ENCODE measurements around the gene NUMB. TPM values are rescaled to one million over a fixed set of nuclear protein-coding genes. Genes with fewer than 3 reads are reported as not detected.

Gene NUMB
- total and polyA plus RNA-seq, 4 donors: 21.2 to 45.8 (median 26.1) TPM

- no peaks in the 10 kb centered on the region for H3K4me1 ChIP-seq (ENCODE audit: control insufficient read depth in 4 of 4, insufficient read depth in 4 of 4, low read length in 3 of 4)
- no peak overlapping the region for H3K27ac ChIP-seq (ENCODE audit: low read depth in 1 of 2, low read length in 2 of 2)
- no peak for DNase-seq (ENCODE audit: low spot score)
- no peak overlapping the region for H3K4me3 ChIP-seq (ENCODE audit: low read depth in 1 of 3, low read length in 3 of 3)
- WGBS: 98% methylated on average over 2 of the region's 2 CpGs
- no peaks in the 10 kb centered on the region for H3K27me3 ChIP-seq (ENCODE audit: control insufficient read depth in 4 of 4, insufficient read depth in 4 of 4, low read length in 3 of 4)
- no peak overlapping the region for H3K9ac ChIP-seq (ENCODE audit: low read depth in 1 of 2, low read length in 2 of 2)
- H3K36me3 ChIP-seq (ENCODE audit: control insufficient read depth in 4 of 4, insufficient read depth in 3 of 4, low read depth in 1 of 4, low read length in 3 of 4): peaks cover 8 to 51% (median 34%) of the 10 kb centered on the region in 4 donors
- TF ChIP-seq FOXA1 (IDR thresholded peaks at IDR 0.05) (no peak), TAF1 (conservative IDR thresholded peaks at IDR 0.05) (no peak), EGR1 (IDR thresholded peaks at IDR 0.05; ENCODE audit: low read depth in 2 of 2) (no peak), CTCF (IDR thresholded peaks at IDR 0.05; ENCODE audit: low read depth, low read length, missing input control) (no peak), NR2F2 (IDR thresholded peaks at IDR 0.05) (no peak), FOXA2 (IDR thresholded peaks at IDR 0.05) (no peak), MAX (IDR thresholded peaks at IDR 0.05) (no peak), RXRA (IDR thresholded peaks at IDR 0.05) (no peak), JUND (IDR thresholded peaks at IDR 0.05) (no peak), SP1 (IDR thresholded peaks at IDR 0.05) (no peak), HNF4A (conservative IDR thresholded peaks at IDR 0.05) (no peak), YY1 (IDR thresholded peaks at IDR 0.05) (no peak), RAD21 (IDR thresholded peaks at IDR 0.05) (no peak)
- TF ChIP-seq, protein P1, sequence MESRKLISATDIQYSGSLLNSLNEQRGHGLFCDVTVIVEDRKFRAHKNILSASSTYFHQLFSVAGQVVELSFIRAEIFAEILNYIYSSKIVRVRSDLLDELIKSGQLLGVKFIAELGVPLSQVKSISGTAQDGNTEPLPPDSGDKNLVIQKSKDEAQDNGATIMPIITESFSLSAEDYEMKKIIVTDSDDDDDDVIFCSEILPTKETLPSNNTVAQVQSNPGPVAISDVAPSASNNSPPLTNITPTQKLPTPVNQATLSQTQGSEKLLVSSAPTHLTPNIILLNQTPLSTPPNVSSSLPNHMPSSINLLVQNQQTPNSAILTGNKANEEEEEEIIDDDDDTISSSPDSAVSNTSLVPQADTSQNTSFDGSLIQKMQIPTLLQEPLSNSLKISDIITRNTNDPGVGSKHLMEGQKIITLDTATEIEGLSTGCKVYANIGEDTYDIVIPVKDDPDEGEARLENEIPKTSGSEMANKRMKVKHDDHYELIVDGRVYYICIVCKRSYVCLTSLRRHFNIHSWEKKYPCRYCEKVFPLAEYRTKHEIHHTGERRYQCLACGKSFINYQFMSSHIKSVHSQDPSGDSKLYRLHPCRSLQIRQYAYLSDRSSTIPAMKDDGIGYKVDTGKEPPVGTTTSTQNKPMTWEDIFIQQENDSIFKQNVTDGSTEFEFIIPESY (IDR thresholded peaks at IDR 0.05): no peak
- TF ChIP-seq, protein P2, sequence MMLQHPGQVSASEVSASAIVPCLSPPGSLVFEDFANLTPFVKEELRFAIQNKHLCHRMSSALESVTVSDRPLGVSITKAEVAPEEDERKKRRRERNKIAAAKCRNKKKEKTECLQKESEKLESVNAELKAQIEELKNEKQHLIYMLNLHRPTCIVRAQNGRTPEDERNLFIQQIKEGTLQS (IDR thresholded peaks at IDR 0.05): no peak
- TF ChIP-seq, protein P3, sequence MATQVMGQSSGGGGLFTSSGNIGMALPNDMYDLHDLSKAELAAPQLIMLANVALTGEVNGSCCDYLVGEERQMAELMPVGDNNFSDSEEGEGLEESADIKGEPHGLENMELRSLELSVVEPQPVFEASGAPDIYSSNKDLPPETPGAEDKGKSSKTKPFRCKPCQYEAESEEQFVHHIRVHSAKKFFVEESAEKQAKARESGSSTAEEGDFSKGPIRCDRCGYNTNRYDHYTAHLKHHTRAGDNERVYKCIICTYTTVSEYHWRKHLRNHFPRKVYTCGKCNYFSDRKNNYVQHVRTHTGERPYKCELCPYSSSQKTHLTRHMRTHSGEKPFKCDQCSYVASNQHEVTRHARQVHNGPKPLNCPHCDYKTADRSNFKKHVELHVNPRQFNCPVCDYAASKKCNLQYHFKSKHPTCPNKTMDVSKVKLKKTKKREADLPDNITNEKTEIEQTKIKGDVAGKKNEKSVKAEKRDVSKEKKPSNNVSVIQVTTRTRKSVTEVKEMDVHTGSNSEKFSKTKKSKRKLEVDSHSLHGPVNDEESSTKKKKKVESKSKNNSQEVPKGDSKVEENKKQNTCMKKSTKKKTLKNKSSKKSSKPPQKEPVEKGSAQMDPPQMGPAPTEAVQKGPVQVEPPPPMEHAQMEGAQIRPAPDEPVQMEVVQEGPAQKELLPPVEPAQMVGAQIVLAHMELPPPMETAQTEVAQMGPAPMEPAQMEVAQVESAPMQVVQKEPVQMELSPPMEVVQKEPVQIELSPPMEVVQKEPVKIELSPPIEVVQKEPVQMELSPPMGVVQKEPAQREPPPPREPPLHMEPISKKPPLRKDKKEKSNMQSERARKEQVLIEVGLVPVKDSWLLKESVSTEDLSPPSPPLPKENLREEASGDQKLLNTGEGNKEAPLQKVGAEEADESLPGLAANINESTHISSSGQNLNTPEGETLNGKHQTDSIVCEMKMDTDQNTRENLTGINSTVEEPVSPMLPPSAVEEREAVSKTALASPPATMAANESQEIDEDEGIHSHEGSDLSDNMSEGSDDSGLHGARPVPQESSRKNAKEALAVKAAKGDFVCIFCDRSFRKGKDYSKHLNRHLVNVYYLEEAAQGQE (IDR thresholded peaks at IDR 0.05): no peak
- H3K9me3 ChIP-seq (ENCODE audit: control insufficient read depth in 4 of 4, low read length in 3 of 4): no peaks in the 10 kb centered on the region
Measured at GRCh38 chr14:73286598-73286997, 171.7 kb downstream of the NUMB start.

- H3K27ac ChIP-seq (ENCODE audit: low read depth in 1 of 2, low read length in 2 of 2): no peak overlapping the region
- no peak overlapping the region for H3K9ac ChIP-seq (ENCODE audit: low read depth in 1 of 2, low read length in 2 of 2)
- no peak for DNase-seq (ENCODE audit: low spot score)
- H3K36me3 ChIP-seq (ENCODE audit: control insufficient read depth in 4 of 4, insufficient read depth in 3 of 4, low read depth in 1 of 4, low read length in 3 of 4): peaks cover 5 to 57% (median 37%) of the 10 kb centered on the region in 4 donors
- WGBS: 100% methylated on average over 1 of the region's 1 CpG
- no peaks in the 10 kb centered on the region for H3K9me3 ChIP-seq (ENCODE audit: control insufficient read depth in 4 of 4, low read length in 3 of 4)
- no peaks in the 10 kb centered on the region for H3K27me3 ChIP-seq (ENCODE audit: control insufficient read depth in 4 of 4, insufficient read depth in 4 of 4, low read length in 3 of 4)
- H3K4me1 ChIP-seq (ENCODE audit: control insufficient read depth in 4 of 4, insufficient read depth in 4 of 4, low read length in 3 of 4): no peaks in the 10 kb centered on the region
- TF ChIP-seq, protein P3 (IDR thresholded peaks at IDR 0.05): no peak
- no peak for TF ChIP-seq HNF4A (conservative IDR thresholded peaks at IDR 0.05)
- no peak for TF ChIP-seq FOXA1 (IDR thresholded peaks at IDR 0.05)
- no peak for TF ChIP-seq SP1 (IDR thresholded peaks at IDR 0.05)
- no peak overlapping the region for H3K4me3 ChIP-seq (ENCODE audit: low read depth in 1 of 3, low read length in 3 of 3)
Measured at GRCh38 chr14:73285979-73286378, 172.4 kb downstream of the NUMB start.
